Right atrium auricular region (tissue), 2 donors: Measurements from ENCODE around the gene PDXK. TPM values are rescaled to one million over a fixed set of nuclear protein-coding genes. Genes with fewer than 3 reads are reported as not detected.

Experiments
- DNase-seq: peaks from one replicate; pipeline ENCODE4 v3.0.0-alpha.2; 2019; ENCODE audit warnings: low spot score
- H3K27ac ChIP-seq, 2 donors: fragments of 200-600 bp; sonication (generic); 1 replicate in 1 of 2; 2 replicates in 1 of 2; pipeline ENCODE4 v1.5.1; 2016 to 2019
- H3K27me3 ChIP-seq, 2 donors: fragments of 200-600 bp; sonication (generic); one replicate each; pipeline versions ENCODE4 v1.5.1 to v1.6.0; 2017 to 2019
- H3K36me3 ChIP-seq: fragments of 200-600 bp; sonication (generic); one replicate; pipeline ENCODE4 v1.5.1; 2016
- H3K4me1 ChIP-seq, 2 donors: fragments of 200-600 bp; sonication (generic); one replicate each; pipeline versions ENCODE4 v1.5.1 to v1.6.0; 2017 to 2019
- H3K4me3 ChIP-seq, 2 donors: fragments of 200-600 bp; sonication (generic); 1 replicate in 1 of 2; 2 replicates in 1 of 2; pipeline ENCODE4 v1.5.1; 2017 to 2019; ENCODE audit warnings: mild to moderate bottlenecking in 1 of 2, moderate library complexity in 1 of 2
- H3K9me3 ChIP-seq, 2 donors: fragments of 200-600 bp; sonication (generic); one replicate each; pipeline ENCODE4 v1.5.1; 2019
- CTCF ChIP-seq, 2 donors: fragments of 200-600 bp; sonication (generic); IDR thresholded peaks; one replicate each; pipeline ENCODE4 v1.5.1; 2019; ENCODE audit warnings: antibody characterized with exemption in 2 of 2
- total RNA-seq, 2 donors: library from RNA; depleted of rRNA; stranded (reverse); fragments of >200 nt; gene quantifications; one replicate each; pipeline ENCODE4 v1.1.0, GENCODE V29; 2016

The PDXK gene
- total RNA-seq, 2 donors from 2014 or later, result 29.1 to 45.7 TPM

- Histone ChIP-seq H3K4me1 (peaks cover 0 to 18% of the 10 kb centered on the region in 2 donors), H3K9me3 (no peaks in the 10 kb centered on the region), H3K36me3 (peaks cover 6% of the 10 kb centered on the region), H3K4me3 (no peak overlapping the region), H3K27me3 (no peaks in the 10 kb centered on the region), H3K27ac (peak overlapping the region in 1 of 2 donors; percentile 21)
- DNase-seq, result no peak
- TF ChIP-seq CTCF (IDR thresholded peaks at IDR 0.05), result no peak
Measured at GRCh38 chr21:43764576-43765495, 45.9 kb downstream of the PDXK start.

GRCh38 chr21:43766734-43767497 lies 48.0 kb downstream of the PDXK start:
- Histone ChIP-seq H3K27me3 (no peaks in the 10 kb centered on the region), H3K4me1 (peaks cover 0 to 18% of the 10 kb centered on the region in 2 donors), H3K27ac (no peak overlapping the region), H3K4me3 (no peak overlapping the region), H3K36me3 (no peaks in the 10 kb centered on the region), H3K9me3 (no peaks in the 10 kb centered on the region)
- no peak for DNase-seq
- TF ChIP-seq CTCF (IDR thresholded peaks at IDR 0.05), result no peak

- Histone ChIP-seq H3K36me3 (no peaks in the 10 kb centered on the region), H3K4me1 (peaks cover 0 to 18% of the 10 kb centered on the region in 2 donors), H3K27ac (no peak overlapping the region), H3K4me3 (no peak overlapping the region), H3K27me3 (no peaks in the 10 kb centered on the region), H3K9me3 (no peaks in the 10 kb centered on the region)
- no peak for DNase-seq
- no peak for TF ChIP-seq CTCF (IDR thresholded peaks at IDR 0.05)
Measured at GRCh38 chr21:43767498-43767983, 48.6 kb downstream of the PDXK start.

- peak; percentile 82 for DNase-seq
- Histone ChIP-seq H3K27ac (no peak overlapping the region), H3K9me3 (no peaks in the 10 kb centered on the region), H3K27me3 (no peaks in the 10 kb centered on the region), H3K36me3 (peaks cover 2% of the 10 kb centered on the region), H3K4me1 (peaks cover 0 to 18% of the 10 kb centered on the region in 2 donors), H3K4me3 (no peak overlapping the region)
- TF ChIP-seq CTCF (IDR thresholded peaks at IDR 0.05), result no peak
Measured at GRCh38 chr21:43767984-43768867, 49.3 kb downstream of the PDXK start.

- DNase-seq, result no peak
- no peaks in the 10 kb centered on the region for H3K9me3 ChIP-seq
- no peak overlapping the region for H3K27ac ChIP-seq
- H3K4me3 ChIP-seq, result no peak overlapping the region
- peaks cover 0 to 20% of the 10 kb centered on the region in 2 donors for H3K4me1 ChIP-seq
- no peak for TF ChIP-seq CTCF (IDR thresholded peaks at IDR 0.05)
- no peaks in the 10 kb centered on the region for H3K27me3 ChIP-seq
- H3K36me3 ChIP-seq, result peaks cover 8% of the 10 kb centered on the region
Measured at GRCh38 chr21:43768868-43769167, 49.9 kb downstream of the PDXK start.
